ENCODE measurements around the gene ARAF. TPM values are rescaled to one million over a fixed set of nuclear protein-coding genes. Genes with fewer than 3 reads are reported as not detected.

The ARAF gene
- total and polyA plus RNA-seq, 2 of the 8 experiments (the other 6 are each of a cell fraction or from before 2014, with no cell fraction given) = 39.0 to 45.2 TPM

DNA sequence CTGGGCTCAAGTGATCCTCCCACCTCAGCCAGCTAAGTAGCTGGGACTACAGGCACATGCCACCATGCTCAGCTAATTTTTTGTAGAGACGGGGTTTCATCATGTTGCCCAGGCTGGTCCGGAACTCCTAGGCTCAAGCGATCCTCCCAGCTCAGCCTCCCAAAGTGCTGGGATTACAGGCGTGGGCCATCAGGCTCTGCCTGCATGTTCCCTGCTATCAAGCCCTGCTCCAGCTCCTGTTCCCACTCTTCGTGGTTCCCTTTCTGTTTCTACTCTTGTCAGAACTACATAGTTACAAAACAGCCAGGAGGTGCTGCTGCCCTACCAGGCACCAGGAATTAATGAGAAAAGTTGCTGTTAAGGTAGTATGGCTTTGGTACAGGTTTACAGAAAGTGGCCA, 30.0 kb downstream of the ARAF start:
- Histone ChIP-seq H2BK5ac (ENCODE audit: low read depth, low read length) (no peak overlapping the region), H4K8ac (ENCODE audit: extremely low read depth, insufficient read depth, low read length) (no peak overlapping the region), H3K14ac (ENCODE audit: insufficient read length) (no peak overlapping the region), H2BK15ac (ENCODE audit: low read length) (no peak overlapping the region), H2BK120ac (replicated peaks; ENCODE audit: low read depth, low read length) (no peak overlapping the region), H4K20me1 (replicated peaks in 1 of 2; ENCODE audit: control insufficient read depth in 1 of 2, insufficient read depth in 2 of 2, low read length in 2 of 2) (no peaks in the 10 kb centered on the region), H4K91ac (replicated peaks; ENCODE audit: insufficient read length, low read length) (no peak overlapping the region), H3K4me1 (replicated peaks in 1 of 4; ENCODE audit: control insufficient read depth in 3 of 4, insufficient read depth in 4 of 4, low read length in 3 of 4) (peaks cover 0 to 2% (median 0%) of the 10 kb centered on the region in 4 experiments; a peak in 2 of 7 replicates), H4K5ac (ENCODE audit: insufficient read length, low read depth, low read length) (no peak overlapping the region), H3K23ac (ENCODE audit: insufficient read length) (no peak overlapping the region), H2BK20ac (ENCODE audit: low read length) (no peak overlapping the region), H2AK5ac (ENCODE audit: low read depth, low read length) (no peak overlapping the region), H3K4me3 (ENCODE audit: extremely low read depth in 1 of 4, insufficient read depth in 2 of 4, low read depth in 3 of 4, low read length in 4 of 4) (no peak overlapping the region), H3K79me1 (ENCODE audit: low read depth, low read length) (no peaks in the 10 kb centered on the region), H3K56ac (replicated peaks; ENCODE audit: insufficient read length, low read depth, low read length) (no peak overlapping the region), H3K18ac (ENCODE audit: extremely low read depth, low read length) (no peak overlapping the region), H3K4ac (replicated peaks; ENCODE audit: insufficient read length, low read depth, low read length) (no peak overlapping the region), H2BK12ac (ENCODE audit: low read depth, low read length) (no peak overlapping the region), H3K9me3 (ENCODE audit: insufficient read depth in 2 of 2, low read depth in 1 of 2, low read length in 1 of 2) (no peaks in the 10 kb centered on the region), H3K27ac (ENCODE audit: low read depth, low read length) (no peak overlapping the region), H3K36me3 (ENCODE audit: control insufficient read depth in 2 of 4, insufficient read depth in 4 of 4, low read length in 3 of 4) (no peaks in the 10 kb centered on the region; a peak in 1 of 8 replicates), H3K27me3 (replicated peaks in 1 of 4; ENCODE audit: control insufficient read depth in 3 of 4, extremely low read depth in 1 of 4, insufficient read depth in 3 of 4, low read length in 3 of 4) (no peaks in the 10 kb centered on the region), H3K4me2 (ENCODE audit: insufficient read depth in 1 of 2, low read depth in 2 of 2, low read length in 2 of 2) (no peak overlapping the region), H2AFZ (ENCODE audit: low read length) (no peak overlapping the region), H3K79me2 (ENCODE audit: control insufficient read depth in 1 of 2, insufficient read depth in 2 of 2, low read length in 2 of 2) (no peaks in the 10 kb centered on the region), H3K9ac (replicated peaks in 1 of 4; ENCODE audit: extremely low read depth in 1 of 4, low read depth in 3 of 4, low read length in 3 of 4) (no peak overlapping the region), H3K23me2 (ENCODE audit: low read depth, low read length) (no peaks in the 10 kb centered on the region)
- CTCF ChIA-PET (ENCODE audit: partially characterized antibody) = no interaction called here
- TF ChIP-seq TEAD4 (IDR thresholded peaks at IDR 0.05; ENCODE audit: low read depth, low read length) (no peak), CHD1 (IDR thresholded peaks at IDR 0.05; ENCODE audit: low read depth, low read length) (no peak), EZH2 (IDR thresholded peaks at IDR 0.05; ENCODE audit: low read depth, low read length, severe bottlenecking) (no peak), SIX5 (IDR thresholded peaks at IDR 0.05; ENCODE audit: low read depth, low read length) (no peak), RNF2 (IDR thresholded peaks at IDR 0.05; ENCODE audit: borderline replicate concordance, low read depth, low read length, missing control alignments, poor library complexity, severe bottlenecking) (no peak), JUND (IDR thresholded peaks at IDR 0.05; ENCODE audit: low read length) (no peak), TCF12 (IDR thresholded peaks at IDR 0.05; ENCODE audit: low read depth, low read length) (no peak), RFX5 (IDR thresholded peaks at IDR 0.05; ENCODE audit: borderline replicate concordance, low read depth, low read length) (no peak), CEBPB (IDR thresholded peaks at IDR 0.05; ENCODE audit: low read depth, low read length) (no peak), GTF2F1 (IDR thresholded peaks at IDR 0.05; ENCODE audit: borderline replicate concordance, low read depth, low read length) (no peak)
- TF ChIP-seq, protein P1, sequence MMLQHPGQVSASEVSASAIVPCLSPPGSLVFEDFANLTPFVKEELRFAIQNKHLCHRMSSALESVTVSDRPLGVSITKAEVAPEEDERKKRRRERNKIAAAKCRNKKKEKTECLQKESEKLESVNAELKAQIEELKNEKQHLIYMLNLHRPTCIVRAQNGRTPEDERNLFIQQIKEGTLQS (IDR thresholded peaks at IDR 0.05; ENCODE audit: insufficient read depth, low read depth, low read length) = no peak
- WGBS, 2 experiments (ENCODE audit: extremely low coverage in 1 of 2, insufficient coverage in 1 of 2, insufficient read length in 1 of 2, insufficient replicate concordance in 2 of 2, low coverage in 1 of 2, low lambda C conversion rate in 2 of 2, missing lambda C conversion rate in 1 of 2) = 94% methylated on average over 5 of the region's 5 CpGs; no CpG with 5 or more reads in 1 of the 2 experiments
- POLR2A ChIA-PET (ENCODE audit: partially characterized antibody) = interaction anchor here (1.0 to 1.3 kb wide), 2 partner anchors 18 to 28 kb away, joined by 3 read pairs; partner anchors contain the start of gene SYN1
- no peak for FAIRE-seq
- no peak for DNase-seq (ENCODE audit: low read depth in 1 of 2, low spot score in 2 of 2)

Measured in H1 (cell line).